HepG2 (cell line): ENCODE results near the gene FAM174B.

Source experiments
- ATF7-NPFF ChIP-seq: sonication (generic); formaldehyde crosslinking; IDR thresholded peaks from 2 replicates; pipeline ENCODE4 v1.8.1; 2023; ENCODE audit warnings: mild to moderate bottlenecking, low read depth, missing genetic modification reagents, moderate library complexity
- CTCF ChIP-seq: sonication (generic); formaldehyde crosslinking; IDR thresholded peaks from 2 replicates; pipeline ENCODE4 v1.5.0; 2020; ENCODE audit warnings: mild to moderate bottlenecking, missing genetic modification reagents, moderate library complexity
- EZH2 ChIP-seq: conservative IDR thresholded peaks from 2 replicates; pipeline ENCODE4 v1.6.1; 2012; ENCODE audit warnings: mild to moderate bottlenecking, low read depth, low read length, moderate library complexity
- KDM3A ChIP-seq: IDR thresholded peaks from 2 replicates; pipeline ENCODE4 v1.6.1; 2018; ENCODE audit warnings: low read depth, missing compliant biosample characterization
- NFE2L1 ChIP-seq: sonication (generic); formaldehyde crosslinking; IDR thresholded peaks from 2 replicates; pipeline ENCODE4 v1.4.0; 2020; ENCODE audit warnings: missing genetic modification reagents, mild to moderate bottlenecking, borderline replicate concordance
- PTBP1 ChIP-seq: fragments of 200-400 bp; formaldehyde crosslinking; IDR thresholded peaks from 2 replicates; pipeline ENCODE4 v1.6.1; 2018; ENCODE audit warnings: low read length, low read depth; ENCODE audit not compliant: poor library complexity, severe bottlenecking
- REPIN1 ChIP-seq: sonication (generic); formaldehyde crosslinking; IDR thresholded peaks from 2 replicates; pipeline ENCODE4 v1.8.0; 2022; ENCODE audit warnings: missing genetic modification reagents, low read depth, mild to moderate bottlenecking, borderline replicate concordance
- ZFX ChIP-seq: sonication (generic); formaldehyde crosslinking; IDR thresholded peaks from 2 replicates; pipeline ENCODE4 v1.4.0; 2020; ENCODE audit warnings: mild to moderate bottlenecking, low read depth, missing genetic modification reagents, moderate library complexity
- ZNF530 ChIP-seq: sonication (generic); formaldehyde crosslinking; IDR thresholded peaks from 2 replicates; pipeline ENCODE4 v1.5.0; 2020; ENCODE audit warnings: low read depth, mild to moderate bottlenecking, missing genetic modification reagents

- TF ChIP-seq CTCF (CRISPR knock-in tag) (no peak), ATF7-NPFF (CRISPR knock-in tag) (no peak), ZNF530 (CRISPR knock-in tag) (no peak), KDM3A (no peak), ZFX (CRISPR knock-in tag) (no peak), REPIN1 (CRISPR knock-in tag) (no peak), NFE2L1 (CRISPR knock-in tag) (no peak), EZH2 (no peak), PTBP1 (no peak)
Measured at GRCh38 chr15:92653836-92654539, 1.6 kb downstream of the FAM174B start.
